ENCODE measurements around the gene ZNF407. TPM values are rescaled to one million over a fixed set of nuclear protein-coding genes. Genes with fewer than 3 reads are reported as not detected.

Gene ZNF407
- total and polyA plus RNA-seq, 2 experiments from 2014 or later, result 2.1 to 10.4 TPM

- TF ChIP-seq ZNF462 (CRISPR knock-in tag; IDR thresholded peaks at IDR 0.05), result no peak
- TF ChIP-seq CREB1 (CRISPR knock-in tag; IDR thresholded peaks at IDR 0.05; ENCODE audit: low read depth), result no peak
- TF ChIP-seq ETS1 (IDR thresholded peaks at IDR 0.05), result no peak
- TF ChIP-seq POLR2AphosphoS5 (IDR thresholded peaks at IDR 0.05; ENCODE audit: low read depth), result no peak
- TF ChIP-seq EZH2phosphoT487 (IDR thresholded peaks at IDR 0.05; ENCODE audit: unreplicated experiment), result no peak
- TF ChIP-seq CTCF (conservative IDR thresholded peaks at IDR 0.05; ENCODE audit: low read depth in 2 of 2), result no peak
Measured at GRCh38 chr18:74944676-74945075, 347.0 kb downstream of the ZNF407 start (continued).
